Liver (tissue), 9 donors: ENCODE measurements around the gene POLG. TPM values are rescaled to one million over a fixed set of nuclear protein-coding genes. Genes with fewer than 3 reads are reported as not detected.

Experiments
- DNase-seq: peaks from one replicate; pipeline ENCODE4 v3.0.0-alpha.2; 2017; ENCODE audit warnings: low spot score
- H3K27ac ChIP-seq, 2 donors: one replicate each; pipeline ENCODE4 v1.7.0; 2013; ENCODE audit warnings: inconsistent platforms in 2 of 2, low read length in 2 of 2, control low read depth in 1 of 2, low read depth in 1 of 2, mild to moderate bottlenecking in 1 of 2
- H3K27me3 ChIP-seq, 4 donors: one replicate each; pipeline versions ENCODE4 v1.6.1 to v1.7.0; 2013; ENCODE audit warnings: low read length in 3 of 4, inconsistent platforms in 1 of 4, mild to moderate bottlenecking in 1 of 4, moderate library complexity in 1 of 4; ENCODE audit not compliant: control insufficient read depth in 4 of 4, insufficient read depth in 4 of 4
- H3K36me3 ChIP-seq, 4 donors: one replicate each; pipeline versions ENCODE4 v1.6.1 to v1.7.0; 2013; ENCODE audit warnings: low read length in 3 of 4, mild to moderate bottlenecking in 3 of 4, low read depth in 1 of 4, moderate library complexity in 1 of 4; ENCODE audit not compliant: control insufficient read depth in 4 of 4, insufficient read depth in 3 of 4
- H3K4me1 ChIP-seq, 4 donors: one replicate each; pipeline versions ENCODE4 v1.6.1 to v1.7.0; 2013; ENCODE audit warnings: low read length in 3 of 4, mild to moderate bottlenecking in 3 of 4, moderate library complexity in 1 of 4; ENCODE audit not compliant: control insufficient read depth in 4 of 4, insufficient read depth in 4 of 4
- H3K4me3 ChIP-seq, 3 donors: one replicate each; pipeline versions ENCODE4 v1.6.1 to v1.7.0; 2013; ENCODE audit warnings: low read length in 3 of 3, control low read depth in 1 of 3, low read depth in 1 of 3, mild to moderate bottlenecking in 1 of 3
- H3K9ac ChIP-seq, 2 donors: one replicate each; pipeline ENCODE4 v1.7.0; 2013; ENCODE audit warnings: low read length in 2 of 2, mild to moderate bottlenecking in 2 of 2, moderate library complexity in 2 of 2, control low read depth in 1 of 2, low read depth in 1 of 2
- H3K9me3 ChIP-seq, 4 donors: one replicate each; pipeline versions ENCODE4 v1.6.1 to v1.7.0; 2013; ENCODE audit warnings: low read length in 3 of 4; ENCODE audit not compliant: control insufficient read depth in 4 of 4
- ATF3 ChIP-seq: IDR thresholded peaks from 2 replicates; pipeline ENCODE4 v1.6.1; 2016; ENCODE audit warnings: antibody characterized with exemption
- CTCF ChIP-seq: fragments of 150-350 bp; IDR thresholded peaks from 2 replicates; pipeline ENCODE4 v1.5.1; 2017; ENCODE audit warnings: improper control_type of control experiment, low read depth, low read length; ENCODE audit not compliant: missing input control
- EGR1 ChIP-seq, 2 donors: IDR thresholded peaks; 2 replicates each; pipeline ENCODE4 v1.6.1; 2016 to 2018; ENCODE audit warnings: antibody characterized with exemption in 2 of 2, low read depth in 2 of 2
- FOXA1 ChIP-seq: IDR thresholded peaks from 2 replicates; pipeline ENCODE4 v1.6.1; 2016; ENCODE audit warnings: antibody characterized with exemption
- FOXA2 ChIP-seq: IDR thresholded peaks from 2 replicates; pipeline ENCODE4 v1.6.1; 2016; ENCODE audit warnings: antibody characterized with exemption
- GABPA ChIP-seq, 2 donors: IDR thresholded peaks in 1 of 2; conservative IDR thresholded peaks in 1 of 2; 2 replicates each; pipeline ENCODE4 v1.6.1; 2016; ENCODE audit warnings: antibody characterized with exemption in 2 of 2, mild to moderate bottlenecking in 1 of 2, moderate library complexity in 1 of 2
- HNF4A ChIP-seq, 2 donors: conservative IDR thresholded peaks; 2 replicates each; pipeline ENCODE4 v1.6.1; 2016; ENCODE audit warnings: antibody characterized with exemption in 2 of 2, mild to moderate bottlenecking in 2 of 2
- HNF4G ChIP-seq: IDR thresholded peaks from 2 replicates; pipeline ENCODE4 v1.6.1; 2016; ENCODE audit warnings: antibody characterized with exemption
- JUND ChIP-seq, 2 donors: IDR thresholded peaks; 2 replicates each; pipeline ENCODE4 v1.6.1; 2016; ENCODE audit warnings: antibody characterized with exemption in 2 of 2
- MAX ChIP-seq: IDR thresholded peaks from 2 replicates; pipeline ENCODE4 v1.6.1; 2016; ENCODE audit warnings: antibody characterized with exemption
- NR2F2 ChIP-seq: IDR thresholded peaks from 2 replicates; pipeline ENCODE4 v1.6.1; 2016; ENCODE audit warnings: antibody characterized with exemption
- RAD21 ChIP-seq, 2 donors: IDR thresholded peaks; 2 replicates each; pipeline ENCODE4 v1.6.1; 2016; ENCODE audit warnings: antibody characterized with exemption in 2 of 2, mild to moderate bottlenecking in 2 of 2
- REST ChIP-seq: IDR thresholded peaks from 2 replicates; pipeline ENCODE4 v1.6.1; 2016; ENCODE audit warnings: antibody characterized with exemption, mild to moderate bottlenecking
- RXRA ChIP-seq, 2 donors: IDR thresholded peaks; 2 replicates each; pipeline ENCODE4 v1.6.1; 2017 to 2018; ENCODE audit warnings: antibody characterized with exemption in 2 of 2, mild to moderate bottlenecking in 1 of 2
- SP1 ChIP-seq: IDR thresholded peaks from 2 replicates; pipeline ENCODE4 v1.6.1; 2018; ENCODE audit warnings: antibody characterized with exemption, mild to moderate bottlenecking
- YY1 ChIP-seq: IDR thresholded peaks from 2 replicates; pipeline ENCODE4 v1.6.1; 2016; ENCODE audit warnings: antibody characterized with exemption, mild to moderate bottlenecking
- WGBS: extraction: QIAGEN DNeasy Blood & Tissue Kit; methylation state at CpG from one replicate; pipeline ENCODE4 v1.1.7; 2013; 5-methylcytosine and 5-hydroxymethylcytosine counted together
- polyA plus RNA-seq, 2 donors: library from polyadenylated mRNA; stranded (reverse) in 1 of 2; unstranded in 1 of 2; fragments of 200-250 nt in 1 of 2; fragments of >200 nt in 1 of 2; fragmentation: Nextera tagmentation in 1 of 2; extraction: Ambion mirVana in 1 of 2; gene quantifications; one replicate each; pipeline versions ENCODE4 v1.2.1 to v1.2.3, GENCODE V29; 2013 to 2015
- total RNA-seq, 2 donors: library from RNA; depleted of rRNA; stranded (reverse); fragments of >200 nt; gene quantifications; one replicate each; pipeline ENCODE4 v1.2.3, GENCODE V29; 2014
- donor health status: healthy.
- donor health status: healthy.
- donor health status: healthy.
- donor health status: healthy.
- donor health status: healthy.

POLG gene
- total and polyA plus RNA-seq, 4 donors: 15.2 to 53.1 (median 31.4) TPM

GRCh38 chr15:89368566-89369223 is 34.1 kb upstream of the POLG start:
- H3K27me3 ChIP-seq: peaks cover 15 to 40% (median 30%) of the 10 kb centered on the region in 4 donors
- WGBS: 5% methylated on average over 34 of the region's 34 CpGs
- no peak for TF ChIP-seq REST
- TF ChIP-seq SP1: no peak
- no peak for TF ChIP-seq NR2F2
- TF ChIP-seq HNF4G: no peak
- TF ChIP-seq MAX: no peak
- no peak for TF ChIP-seq RXRA (IDR thresholded peaks at IDR 0.05)
- TF ChIP-seq ATF3: no peak
- TF ChIP-seq RAD21 (IDR thresholded peaks at IDR 0.05): no peak
- no peak for TF ChIP-seq JUND (IDR thresholded peaks at IDR 0.05)
- TF ChIP-seq FOXA1: no peak
- TF ChIP-seq EGR1 (IDR thresholded peaks at IDR 0.05; ENCODE audit: low read depth in 2 of 2): no peak
- TF ChIP-seq GABPA (IDR thresholded peaks at IDR 0.05 in 1 of 2, conservative IDR thresholded peaks at IDR 0.05 in 1 of 2): no peak
- TF ChIP-seq CTCF: no peak
- TF ChIP-seq YY1: no peak
- no peaks in the 10 kb centered on the region for H3K9me3 ChIP-seq
- H3K27ac ChIP-seq: no peak overlapping the region
- DNase-seq: no peak
- H3K4me3 ChIP-seq: no peak overlapping the region
- H3K4me1 ChIP-seq: peaks cover 3 to 24% (median 12%) of the 10 kb centered on the region in 4 donors
- H3K36me3 ChIP-seq: no peaks in the 10 kb centered on the region
- no peak overlapping the region for H3K9ac ChIP-seq

GRCh38 chr15:89367485-89368451 is 33.1 kb upstream of the POLG start:
- Histone ChIP-seq H3K9me3 (no peaks in the 10 kb centered on the region), H3K9ac (no peak overlapping the region), H3K36me3 (no peaks in the 10 kb centered on the region), H3K4me1 (peaks cover 3 to 24% (median 12%) of the 10 kb centered on the region in 4 donors), H3K4me3 (peak overlapping the region in 1 of 3 donors; percentile 19), H3K27ac (no peak overlapping the region), H3K27me3 (peaks cover 14 to 41% (median 26%) of the 10 kb centered on the region in 4 donors)
- DNase-seq: no peak
- WGBS: 5% methylated on average over 90 of the region's 90 CpGs
- no peak for TF ChIP-seq FOXA1
- no peak for TF ChIP-seq REST
- no peak for TF ChIP-seq HNF4G
- no peak for TF ChIP-seq FOXA2
- no peak for TF ChIP-seq RXRA (IDR thresholded peaks at IDR 0.05)
- no peak for TF ChIP-seq JUND (IDR thresholded peaks at IDR 0.05)
- TF ChIP-seq HNF4A (conservative IDR thresholded peaks at IDR 0.05): no peak
- no peak for TF ChIP-seq CTCF
- TF ChIP-seq MAX: no peak
- TF ChIP-seq RAD21 (IDR thresholded peaks at IDR 0.05): no peak
- no peak for TF ChIP-seq GABPA (IDR thresholded peaks at IDR 0.05 in 1 of 2, conservative IDR thresholded peaks at IDR 0.05 in 1 of 2)
